BLaER1 treated with 17β-estradiol and CSF1 and Interleukin-3, amounts not matched to agents 10 nM and 100 nM (cell line): ENCODE measurements around the gene DOCK4.

Experiments used
- H3K27ac ChIP-seq, 11 experiments: shearing (Covaris generic); formaldehyde crosslinking; 2 replicates each; pipeline ENCODE4 v1.8.1; 2022
- H3K27me3 ChIP-seq, 11 experiments: shearing (Covaris generic); formaldehyde crosslinking; 2 replicates each; pipeline ENCODE4 v1.8.1; 2022
- H3K36me3 ChIP-seq, 11 experiments: shearing (Covaris generic); formaldehyde crosslinking; 2 replicates each; pipeline ENCODE4 v1.8.1; 2022
- H3K4me1 ChIP-seq, 10 experiments: shearing (Covaris generic); formaldehyde crosslinking; 2 replicates each; pipeline ENCODE4 v1.8.1; 2022
- H3K4me2 ChIP-seq, 11 experiments: shearing (Covaris generic); formaldehyde crosslinking; 2 replicates each; pipeline ENCODE4 v1.8.1; 2022
- H3K4me3 ChIP-seq, 10 experiments: shearing (Covaris generic); formaldehyde crosslinking; 2 replicates each; pipeline ENCODE4 v1.8.1; 2022
- H3K9ac ChIP-seq, 11 experiments: shearing (Covaris generic); formaldehyde crosslinking; 2 replicates each; pipeline ENCODE4 v1.8.1; 2022
- H3K9me3 ChIP-seq, 11 experiments: shearing (Covaris generic); formaldehyde crosslinking; replicated peaks in 1 of 11; 2 replicates each; pipeline ENCODE4 v1.8.1; 2022
- H4K20me1 ChIP-seq, 11 experiments: shearing (Covaris generic); formaldehyde crosslinking; 2 replicates each; pipeline ENCODE4 v1.8.1; 2022
- Cebpa-rat ChIP-seq, 11 experiments: shearing (Covaris generic); IDR thresholded peaks; 2 replicates each; pipeline ENCODE4 v1.8.1; 2022

Gene DOCK4

GRCh38 chr7:112020800-112021199 lies 185.4 kb downstream of the DOCK4 start:
- Histone ChIP-seq H3K27ac (no peak overlapping the region), H4K20me1 (peaks cover 0 to 98% (median 23%) of the 10 kb centered on the region in 11 experiments; a peak in 12 of 22 replicates), H3K36me3 (peaks cover 0 to 26% (median 0%) of the 10 kb centered on the region in 11 experiments; a peak in 4 of 22 replicates), H3K9ac (no peak overlapping the region), H3K4me2 (no peak overlapping the region), H3K4me3 (no peak overlapping the region), H3K9me3 (no peaks in the 10 kb centered on the region), H3K4me1 (peaks cover 0 to 44% (median 0%) of the 10 kb centered on the region in 10 experiments; a peak in 6 of 20 replicates), H3K27me3 (no peaks in the 10 kb centered on the region)
- no peak for TF ChIP-seq Cebpa-rat (IDR thresholded peaks at IDR 0.05)

- Histone ChIP-seq H3K9ac (no peak overlapping the region), H3K27ac (no peak overlapping the region), H3K4me1 (peaks cover 0 to 45% (median 0%) of the 10 kb centered on the region in 10 experiments; a peak in 6 of 20 replicates), H3K36me3 (peaks cover 0 to 26% (median 0%) of the 10 kb centered on the region in 11 experiments; a peak in 4 of 22 replicates), H3K9me3 (no peaks in the 10 kb centered on the region), H3K27me3 (no peaks in the 10 kb centered on the region), H3K4me3 (no peak overlapping the region), H4K20me1 (peaks cover 0 to 98% (median 17%) of the 10 kb centered on the region in 11 experiments; a peak in 12 of 22 replicates), H3K4me2 (no peak overlapping the region)
- TF ChIP-seq Cebpa-rat (IDR thresholded peaks at IDR 0.05), result no peak
Observed at GRCh38 chr7:112019932-112020331, 186.3 kb downstream of the DOCK4 start.

GRCh38 chr7:112018305-112019030 lies 187.7 kb downstream of the DOCK4 start:
- Histone ChIP-seq H3K27me3 (no peaks in the 10 kb centered on the region), H3K36me3 (peaks cover 0 to 26% (median 0%) of the 10 kb centered on the region in 11 experiments; a peak in 4 of 22 replicates), H4K20me1 (peaks cover 0 to 98% (median 22%) of the 10 kb centered on the region in 11 experiments; a peak in 11 of 22 replicates), H3K4me2 (no peak overlapping the region), H3K9ac (no peak overlapping the region), H3K4me1 (peaks cover 0 to 51% (median 0%) of the 10 kb centered on the region in 10 experiments; a peak in 6 of 20 replicates), H3K4me3 (no peak overlapping the region), H3K9me3 (no peaks in the 10 kb centered on the region), H3K27ac (no peak overlapping the region)
- no peak for TF ChIP-seq Cebpa-rat (IDR thresholded peaks at IDR 0.05)

- Histone ChIP-seq H3K4me1 (peaks cover 0 to 73% (median 10%) of the 10 kb centered on the region in 10 experiments; a peak in 12 of 20 replicates), H3K9me3 (no peaks in the 10 kb centered on the region), H3K4me3 (no peak overlapping the region), H3K9ac (no peak overlapping the region), H3K4me2 (peak overlapping the region in 3 of 11 experiments; percentile 34 to 73 (median 72); a peak in 5 of 22 replicates), H4K20me1 (peaks cover 0 to 98% (median 6%) of the 10 kb centered on the region in 11 experiments; a peak in 12 of 22 replicates), H3K36me3 (no peaks in the 10 kb centered on the region), H3K27me3 (no peaks in the 10 kb centered on the region), H3K27ac (peak overlapping the region in 1 of 11 experiments; percentile 41; a peak in 2 of 22 replicates)
- TF ChIP-seq Cebpa-rat (IDR thresholded peaks at IDR 0.05), result no peak
Observed at GRCh38 chr7:112015146-112015545, 191.1 kb downstream of the DOCK4 start.

GRCh38 chr7:112014347-112014746 lies 191.9 kb downstream of the DOCK4 start:
- Histone ChIP-seq H3K4me3 (no peak overlapping the region), H3K4me1 (peaks cover 0 to 81% (median 14%) of the 10 kb centered on the region in 10 experiments; a peak in 12 of 20 replicates), H3K36me3 (no peaks in the 10 kb centered on the region), H3K9ac (no peak overlapping the region), H4K20me1 (peaks cover 0 to 99% (median 6%) of the 10 kb centered on the region in 11 experiments; a peak in 12 of 22 replicates), H3K9me3 (no peaks in the 10 kb centered on the region), H3K27ac (no peak overlapping the region), H3K27me3 (no peaks in the 10 kb centered on the region), H3K4me2 (peak overlapping the region in 3 of 11 experiments; percentile 34 to 73 (median 72); a peak in 6 of 22 replicates)
- TF ChIP-seq Cebpa-rat (IDR thresholded peaks at IDR 0.05), result no peak

- no peak overlapping the region; a peak in 1 of 22 replicates for H3K27ac ChIP-seq
- no peaks in the 10 kb centered on the region for H3K9me3 ChIP-seq
- TF ChIP-seq Cebpa-rat (IDR thresholded peaks at IDR 0.05), result no peak
- no peaks in the 10 kb centered on the region for H3K27me3 ChIP-seq
- no peak overlapping the region for H3K4me3 ChIP-seq
- H3K4me2 ChIP-seq, result peak overlapping the region in 1 of 11 experiments; percentile 4; a peak in 2 of 22 replicates
- H3K4me1 ChIP-seq, result peaks cover 0 to 92% (median 18%) of the 10 kb centered on the region in 10 experiments; a peak in 12 of 20 replicates
- H3K36me3 ChIP-seq, result no peaks in the 10 kb centered on the region
- H4K20me1 ChIP-seq, result peaks cover 0 to 100% (median 9%) of the 10 kb centered on the region in 11 experiments; a peak in 12 of 22 replicates
- no peak overlapping the region for H3K9ac ChIP-seq
Observed at GRCh38 chr7:112013274-112013673, 192.9 kb downstream of the DOCK4 start.

GRCh38 chr7:112012242-112012641 lies 194.0 kb downstream of the DOCK4 start:
- no peaks in the 10 kb centered on the region for H3K9me3 ChIP-seq
- H3K27ac ChIP-seq, result no peak overlapping the region
- no peak for TF ChIP-seq Cebpa-rat (IDR thresholded peaks at IDR 0.05)
- H3K9ac ChIP-seq, result no peak overlapping the region
- H3K27me3 ChIP-seq, result no peaks in the 10 kb centered on the region
- no peak overlapping the region for H3K4me3 ChIP-seq
- no peak overlapping the region for H3K4me2 ChIP-seq
- H3K4me1 ChIP-seq, result peaks cover 0 to 92% (median 18%) of the 10 kb centered on the region in 10 experiments; a peak in 12 of 20 replicates
- peaks cover 0 to 100% (median 9%) of the 10 kb centered on the region in 11 experiments; a peak in 12 of 22 replicates for H4K20me1 ChIP-seq
- no peaks in the 10 kb centered on the region for H3K36me3 ChIP-seq

GRCh38 chr7:112010994-112011393 lies 195.2 kb downstream of the DOCK4 start:
- no peak overlapping the region for H3K4me3 ChIP-seq
- H4K20me1 ChIP-seq, result peaks cover 0 to 100% (median 9%) of the 10 kb centered on the region in 11 experiments; a peak in 12 of 22 replicates
- TF ChIP-seq Cebpa-rat (IDR thresholded peaks at IDR 0.05), result no peak
- peak overlapping the region in 2 of 11 experiments; percentile 1 to 6; a peak in 2 of 22 replicates for H3K9ac ChIP-seq
- H3K27ac ChIP-seq, result peak overlapping the region in 4 of 11 experiments; percentile 11 to 45 (median 27); a peak in 6 of 22 replicates
- no peaks in the 10 kb centered on the region for H3K9me3 ChIP-seq
- peaks cover 0 to 92% (median 18%) of the 10 kb centered on the region in 10 experiments; a peak in 12 of 20 replicates for H3K4me1 ChIP-seq
- H3K36me3 ChIP-seq, result peaks cover 0 to 9% (median 0%) of the 10 kb centered on the region in 11 experiments; a peak in 1 of 22 replicates
- H3K27me3 ChIP-seq, result no peaks in the 10 kb centered on the region
- H3K4me2 ChIP-seq, result peak overlapping the region in 7 of 11 experiments; percentile 22 to 88 (median 59); a peak in 12 of 22 replicates

- Histone ChIP-seq H3K4me2 (peak overlapping the region in 5 of 11 experiments; percentile 54 to 88 (median 74); a peak in 9 of 22 replicates), H3K36me3 (peaks cover 0 to 9% (median 0%) of the 10 kb centered on the region in 11 experiments; a peak in 1 of 22 replicates), H3K4me1 (peaks cover 0 to 92% (median 18%) of the 10 kb centered on the region in 10 experiments; a peak in 12 of 20 replicates), H3K4me3 (no peak overlapping the region), H3K9me3 (no peaks in the 10 kb centered on the region), H4K20me1 (peaks cover 0 to 100% (median 9%) of the 10 kb centered on the region in 11 experiments; a peak in 12 of 22 replicates), H3K27ac (peak overlapping the region in 4 of 11 experiments; percentile 26 to 49 (median 32); a peak in 4 of 22 replicates), H3K9ac (peak overlapping the region in 2 of 11 experiments; percentile 1 to 6; a peak in 2 of 22 replicates), H3K27me3 (no peaks in the 10 kb centered on the region)
- no peak for TF ChIP-seq Cebpa-rat (IDR thresholded peaks at IDR 0.05)
Observed at GRCh38 chr7:112010109-112010508, 196.1 kb downstream of the DOCK4 start.
